Naive thymus-derived CD4-positive, alpha-beta T cell (primary cell): ENCODE measurements around the gene CAPZA2. TPM values are rescaled to one million over a fixed set of nuclear protein-coding genes. Genes with fewer than 3 reads are reported as not detected.

Experiments
- ATAC-seq: fragments of 150-1000 bp; cut with Tn5 transposase; 2 replicates; pipeline ENCODE4 v1.10.0; 2021; ENCODE audit warnings: mild to moderate bottlenecking, moderate library complexity
- CTCF ChIA-PET: fragments of 350-600 bp; sonication (Branson Sonifier 250); formaldehyde crosslinking; loops from one replicate; lab custom pipeline; 2021; ENCODE audit warnings: antibody characterized with exemption; lab: Charles Lee
- POLR2A ChIA-PET: fragments of 350-600 bp; sonication (Branson Sonifier 250); formaldehyde crosslinking; loops from one replicate; lab custom pipeline; 2021; ENCODE audit warnings: antibody characterized with exemption, inconsistent platforms; lab: Charles Lee
- DNase-seq, 9 donors: peaks; one replicate each; pipeline versions ENCODE4 v3.0.0 to v3.0.0-alpha.2; 2020 to 2022; ENCODE audit warnings: mixed read lengths in 1 of 9
- H3K27ac ChIP-seq: one replicate; pipeline ENCODE4 v1.7.0; 2013; ENCODE audit warnings: mild to moderate bottlenecking, low read depth, low read length, moderate library complexity
- H3K27me3 ChIP-seq, 2 donors: one replicate each; pipeline ENCODE4 v1.7.0; 2013; ENCODE audit warnings: low read length in 2 of 2, mild to moderate bottlenecking in 2 of 2, moderate library complexity in 2 of 2; ENCODE audit not compliant: control insufficient read depth in 2 of 2, insufficient read depth in 2 of 2
- H3K36me3 ChIP-seq, 3 experiments: 1 replicate in 2 of 3; 2 replicates in 1 of 3; pipeline ENCODE4 v1.7.0; 2013; ENCODE audit warnings: low read length in 3 of 3, mild to moderate bottlenecking in 3 of 3, moderate library complexity in 1 of 3; ENCODE audit not compliant: insufficient read depth in 3 of 3, control insufficient read depth in 2 of 3
- H3K4me1 ChIP-seq, 2 donors: one replicate each; pipeline ENCODE4 v1.7.0; 2013; ENCODE audit warnings: low read length in 2 of 2, mild to moderate bottlenecking in 2 of 2, moderate library complexity in 1 of 2; ENCODE audit not compliant: control insufficient read depth in 2 of 2, insufficient read depth in 2 of 2
- H3K4me3 ChIP-seq: 2 replicates; pipeline ENCODE4 v1.7.0; 2013; ENCODE audit warnings: mild to moderate bottlenecking, low read length
- H3K9me3 ChIP-seq, 3 experiments: 1 replicate in 2 of 3; 2 replicates in 1 of 3; pipeline ENCODE4 v1.7.0; 2013; ENCODE audit warnings: low read length in 3 of 3; ENCODE audit not compliant: control insufficient read depth in 2 of 3
- H3K27ac Mint-ChIP-seq, 9 donors: one replicate each; pipeline ENCODE4 v1.8.0; 2020 to 2022; ENCODE audit warnings: mixed read lengths in 9 of 9, mild to moderate bottlenecking in 8 of 9, moderate library complexity in 5 of 9, inconsistent platforms in 2 of 9
- H3K27me3 Mint-ChIP-seq, 5 donors: one replicate each; pipeline ENCODE4 v1.8.0; 2021 to 2022; ENCODE audit warnings: mixed read lengths in 5 of 5, mild to moderate bottlenecking in 1 of 5
- H3K36me3 Mint-ChIP-seq, 5 donors: one replicate each; pipeline ENCODE4 v1.8.0; 2020 to 2022; ENCODE audit warnings: mixed read lengths in 5 of 5, mild to moderate bottlenecking in 3 of 5, inconsistent platforms in 1 of 5
- H3K4me1 Mint-ChIP-seq, 7 donors: one replicate each; pipeline ENCODE4 v1.8.0; 2020 to 2022; ENCODE audit warnings: mixed read lengths in 7 of 7, mild to moderate bottlenecking in 3 of 7, inconsistent platforms in 1 of 7
- H3K4me3 Mint-ChIP-seq, 10 donors: one replicate each; pipeline ENCODE4 v1.8.0; 2020 to 2022; ENCODE audit warnings: mild to moderate bottlenecking in 10 of 10, mixed read lengths in 10 of 10, moderate library complexity in 6 of 10, inconsistent platforms in 2 of 10
- H3K9me3 Mint-ChIP-seq, 11 donors: one replicate each; pipeline ENCODE4 v1.8.0; 2020 to 2022; ENCODE audit warnings: mixed read lengths in 11 of 11, mild to moderate bottlenecking in 4 of 11, inconsistent platforms in 1 of 11, moderate library complexity in 1 of 11
- intact Hi-C, 2 donors: fragments of 100-400 bp; cut with micrococcal nuclease; formaldehyde crosslinking; loops; one replicate each; pipeline ENCODE4 v1.15.1; 2023
- polyA plus RNA-seq, 2 donors: library from polyadenylated mRNA; unstranded; fragments of 300-500 nt; fragmentation: Illumina TruSeq; gene quantifications; one replicate each; pipeline ENCODE4 v1.2.3, GENCODE V29; 2021
- total RNA-seq, 6 experiments: library from RNA in 5 of 6; stranded (reverse) in 5 of 6; gene quantifications; 1 replicate in 5 of 6; 2 replicates in 1 of 6; pipeline ENCODE4 v1.2.3 and lab custom pipeline; 2021 to 2026

Gene CAPZA2
- total and polyA plus RNA-seq, 7 experiments from 2014 or later = 86.2 to 191 (median 118) TPM

DNA sequence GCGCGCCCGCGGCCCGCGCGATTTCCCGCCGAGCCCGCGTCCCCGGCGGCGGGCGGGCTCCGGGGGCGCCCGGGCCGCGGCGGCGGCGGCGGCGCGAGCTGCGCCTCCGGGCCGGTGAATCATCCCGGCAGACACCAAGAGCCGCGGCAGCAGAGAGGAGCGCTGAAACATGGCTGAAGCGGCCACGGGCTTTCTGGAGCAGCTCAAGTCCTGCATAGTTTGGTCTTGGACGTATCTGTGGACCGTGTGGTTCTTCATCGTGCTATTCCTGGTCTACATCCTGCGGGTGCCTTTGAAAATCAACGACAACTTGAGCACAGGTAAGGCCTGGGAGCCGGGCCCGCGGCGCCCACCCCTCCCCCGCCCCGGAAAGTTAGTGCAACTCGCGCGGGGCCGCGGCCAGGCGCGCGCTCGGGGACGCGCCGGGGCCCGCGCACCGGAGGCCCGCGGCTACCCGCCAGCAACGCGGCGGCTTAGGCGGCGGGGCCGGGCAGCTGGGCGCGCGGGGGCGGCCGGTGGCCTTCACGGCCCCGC is 91.1 kb downstream of the CAPZA2 start, which contains the start of gene ST7:
TSS of gene ST7 (plus strand) at position 130 of the 534 bp plus-strand sequence. CDS start at position 170, 40 bp downstream.
- intact Hi-C loops = loop anchor here (1.0 to 10.0 kb wide), 6 partner anchors 23 to 1229 kb away; partner anchors contain the start of genes CAPZA2 (in 2 of the 2), LSM8 (in 1 of the 2) and TES (in 1 of the 2)
- CTCF ChIA-PET = interaction anchor here (1.1 kb wide), 1 partner anchor 59 kb away, joined by 5 read pairs; no protein-coding TSS in a partner anchor

GRCh38 chr7:116953906-116954838 is 91.8 kb downstream of the CAPZA2 start:
- POLR2A ChIA-PET = no interaction called here
- ATAC-seq (peak; percentile 45), DNase-seq (peak in 3 of 9 donors; percentile 7 to 24 (median 10))
- peaks cover 7 to 8% of the 10 kb centered on the region in 2 donors for H3K4me1 ChIP-seq
- intact Hi-C loops = loop anchor here (1.0 to 10.0 kb wide), 7 partner anchors 23 to 1228 kb away; partner anchors contain the start of genes CAPZA2 (in 2 of the 2), LSM8 (in 1 of the 2) and TES (in 1 of the 2)
- peak overlapping the region; percentile 75 for H3K4me3 ChIP-seq
- peaks cover 13 to 25% (median 22%) of the 10 kb centered on the region in 7 donors for H3K4me1 Mint-ChIP-seq
- H3K27ac ChIP-seq = peak overlapping the region; percentile 64
- H3K4me3 Mint-ChIP-seq = peak overlapping the region; percentile 86 to 96 (median 94)
- no peaks in the 10 kb centered on the region for H3K27me3 ChIP-seq
- no peaks in the 10 kb centered on the region for H3K9me3 ChIP-seq
- peaks cover 0 to 23% (median 0%) of the 10 kb centered on the region in 5 donors for H3K27me3 Mint-ChIP-seq
- CTCF ChIA-PET = interaction anchor here (1.1 kb wide), 1 partner anchor 58 kb away, joined by 5 read pairs; no protein-coding TSS in a partner anchor
- no peaks in the 10 kb centered on the region for H3K36me3 Mint-ChIP-seq
- no peaks in the 10 kb centered on the region for H3K36me3 ChIP-seq
- peak overlapping the region; percentile 66 to 95 (median 88) for H3K27ac Mint-ChIP-seq
- H3K9me3 Mint-ChIP-seq = no peaks in the 10 kb centered on the region

More for the DNA sequence above, 91.1 kb downstream of the CAPZA2 start, which contains the start of gene ST7:
- Histone ChIP-seq H3K4me1 (peaks cover 7 to 8% of the 10 kb centered on the region in 2 donors), H3K27ac (peak within 1 kb of the TSS; percentile 64), H3K36me3 (no peaks in the 10 kb centered on the region), H3K9me3 (no peaks in the 10 kb centered on the region), H3K4me3 (peak within 1 kb of the TSS; percentile 79), H3K27me3 (no peaks in the 10 kb centered on the region)
- ATAC-seq = peak; percentile 87
- no peaks in the 10 kb centered on the region for H3K9me3 Mint-ChIP-seq
- peak within 1 kb of the TSS; percentile 86 to 96 (median 94) for H3K4me3 Mint-ChIP-seq
- no peaks in the 10 kb centered on the region for H3K36me3 Mint-ChIP-seq
- peak within 1 kb of the TSS; percentile 66 to 95 (median 88) for H3K27ac Mint-ChIP-seq
- peak; percentile 49 to 70 (median 65) for DNase-seq
- H3K27me3 Mint-ChIP-seq = peaks cover 0 to 29% (median 0%) of the 10 kb centered on the region in 5 donors
- POLR2A ChIA-PET = no interaction called here
- peaks cover 13 to 25% (median 22%) of the 10 kb centered on the region in 7 donors for H3K4me1 Mint-ChIP-seq

- H3K4me1 ChIP-seq = peaks cover 7 to 8% of the 10 kb centered on the region in 2 donors
- peaks cover 13 to 24% (median 22%) of the 10 kb centered on the region in 7 donors for H3K4me1 Mint-ChIP-seq
- ATAC-seq = no peak
- intact Hi-C loops = loop anchor here (1.0 to 10.0 kb wide), 2 partner anchors 55 to 741 kb away; partner anchors contain the start of gene TES (in 1 of the 2)
- no peaks in the 10 kb centered on the region for H3K36me3 Mint-ChIP-seq
- H3K27ac Mint-ChIP-seq = peak overlapping the region in 5 of 9 donors; percentile 1 to 82 (median 39)
- ChIA-PET CTCF (no interaction called here), POLR2A (no interaction called here)
- DNase-seq = no peak
- no peak overlapping the region for H3K27ac ChIP-seq
- no peaks in the 10 kb centered on the region for H3K27me3 ChIP-seq
- no peak overlapping the region for H3K4me3 ChIP-seq
- H3K9me3 Mint-ChIP-seq = no peaks in the 10 kb centered on the region
- H3K36me3 ChIP-seq = no peaks in the 10 kb centered on the region
- peak overlapping the region in 8 of 10 donors; percentile 4 to 96 (median 88) for H3K4me3 Mint-ChIP-seq
- H3K9me3 ChIP-seq = no peaks in the 10 kb centered on the region
- H3K27me3 Mint-ChIP-seq = peaks cover 0 to 28% (median 0%) of the 10 kb centered on the region in 5 donors
Observed at GRCh38 chr7:116955340-116955739, 93.0 kb downstream of the CAPZA2 start.

DNA sequence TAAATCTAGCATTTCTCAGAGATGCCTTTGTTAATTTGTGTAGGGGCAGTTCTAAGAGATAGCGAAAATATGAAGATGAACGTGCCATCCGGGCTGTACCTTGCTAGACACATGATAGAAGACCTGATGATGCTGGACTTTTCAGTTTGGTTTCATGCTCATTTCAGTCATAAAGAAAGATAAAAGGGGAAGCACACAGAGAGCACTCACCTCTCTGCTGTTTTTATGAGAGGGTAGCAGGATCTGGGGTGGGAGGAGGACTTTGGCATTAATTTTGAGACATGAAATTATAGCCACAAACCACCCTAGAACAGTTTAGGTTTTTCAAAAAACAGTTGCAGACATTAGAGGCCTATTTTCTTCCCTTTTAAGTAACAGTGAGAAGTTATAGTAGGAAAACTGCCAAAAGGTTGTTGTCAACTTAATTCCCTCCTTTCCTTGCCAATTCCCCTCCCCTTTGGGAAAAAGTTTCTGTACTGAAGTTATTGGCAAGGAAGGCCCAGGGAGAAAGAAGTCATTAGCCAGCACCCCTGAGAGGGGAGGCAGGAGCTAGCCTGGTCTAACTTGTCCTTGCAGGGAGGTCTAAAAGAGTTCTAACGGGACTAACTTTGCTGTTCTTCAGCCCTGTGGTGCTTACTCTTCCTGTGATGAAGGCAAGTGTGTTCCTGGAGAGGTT is 93.6 kb downstream of the CAPZA2 start:
- peaks cover 0 to 27% (median 0%) of the 10 kb centered on the region in 5 donors for H3K27me3 Mint-ChIP-seq
- H3K9me3 ChIP-seq = no peaks in the 10 kb centered on the region
- ATAC-seq (no peak), DNase-seq (no peak)
- peak overlapping the region in 1 of 10 donors; percentile 39 for H3K4me3 Mint-ChIP-seq
- H3K27ac ChIP-seq = no peak overlapping the region
- intact Hi-C loops = loop anchor here (1.0 to 10.0 kb wide), 2 partner anchors 54 to 741 kb away; partner anchors contain the start of gene TES (in 1 of the 2)
- H3K4me1 ChIP-seq = peaks cover 7 to 8% of the 10 kb centered on the region in 2 donors
- H3K27me3 ChIP-seq = no peaks in the 10 kb centered on the region
- no peak overlapping the region for H3K4me3 ChIP-seq
- no peaks in the 10 kb centered on the region for H3K9me3 Mint-ChIP-seq
- H3K36me3 ChIP-seq = no peaks in the 10 kb centered on the region
- peaks cover 13 to 24% (median 22%) of the 10 kb centered on the region in 7 donors for H3K4me1 Mint-ChIP-seq
- ChIA-PET POLR2A (interaction anchor here (0.7 kb wide), 1 partner anchor 33 kb away, joined by 3 read pairs; no protein-coding TSS in a partner anchor), CTCF (no interaction called here)
- H3K36me3 Mint-ChIP-seq = no peaks in the 10 kb centered on the region
- H3K27ac Mint-ChIP-seq = peak overlapping the region in 2 of 9 donors; percentile 20 to 25

- no peaks in the 10 kb centered on the region for H3K9me3 Mint-ChIP-seq
- ATAC-seq = no peak
- no peaks in the 10 kb centered on the region for H3K9me3 ChIP-seq
- ChIA-PET CTCF (no interaction called here), POLR2A (interaction anchor here (0.7 kb wide), 1 partner anchor 32 kb away, joined by 3 read pairs; no protein-coding TSS in a partner anchor)
- intact Hi-C loops = loop anchor here in 1 of 2 donors (10.0 kb wide), 1 partner anchor 742 kb away; the partner anchor contains the start of gene TES
- H3K4me3 Mint-ChIP-seq = peak overlapping the region in 1 of 10 donors; percentile 39
- no peaks in the 10 kb centered on the region for H3K27me3 ChIP-seq
- H3K4me1 Mint-ChIP-seq = peaks cover 13 to 25% (median 22%) of the 10 kb centered on the region in 7 donors
- H3K36me3 Mint-ChIP-seq = no peaks in the 10 kb centered on the region
- no peaks in the 10 kb centered on the region for H3K36me3 ChIP-seq
- no peak overlapping the region for H3K27ac ChIP-seq
- peak overlapping the region in 1 of 9 donors; percentile 20 for H3K27ac Mint-ChIP-seq
- DNase-seq = no peak
- no peak overlapping the region for H3K4me3 ChIP-seq
- H3K27me3 Mint-ChIP-seq = peaks cover 0 to 24% (median 0%) of the 10 kb centered on the region in 5 donors
- peaks cover 7 to 8% of the 10 kb centered on the region in 2 donors for H3K4me1 ChIP-seq
Observed at GRCh38 chr7:116956477-116956804, 94.1 kb downstream of the CAPZA2 start.
